Activated B cell treated with CpG ODN at 0.5 μM for 24 hours (primary cell): ENCODE results near the gene TGM5. TPM values are rescaled to one million over a fixed set of nuclear protein-coding genes. Genes with fewer than 3 reads are reported as not detected.

ENCODE experiments used
- ATAC-seq: fragments of 200-7000 bp; cut with Tn5 transposase; one replicate; pipeline ENCODE4 v1.10.0; 2021; ENCODE audit warnings: low read depth, mild to moderate bottlenecking, moderate library complexity
- CTCF ChIA-PET: fragments of 350-600 bp; sonication (Branson Sonifier 250); formaldehyde crosslinking; loops from one replicate; lab custom pipeline; 2021; ENCODE audit warnings: antibody characterized with exemption; lab: Charles Lee
- POLR2A ChIA-PET: fragments of 350-600 bp; sonication (Branson Sonifier 250); formaldehyde crosslinking; loops from one replicate; lab custom pipeline; 2021; ENCODE audit warnings: antibody characterized with exemption; lab: Charles Lee
- DNase-seq: peaks from one replicate; pipeline ENCODE4 v3.0.0; 2022
- H3K27ac Mint-ChIP-seq: one replicate; pipeline ENCODE4 v1.8.0; 2020; ENCODE audit warnings: mixed read lengths
- H3K27me3 Mint-ChIP-seq: one replicate; pipeline ENCODE4 v1.8.0; 2021; ENCODE audit warnings: mixed read lengths
- H3K36me3 Mint-ChIP-seq: one replicate; pipeline ENCODE4 v1.8.0; 2021; ENCODE audit warnings: low read depth, mixed read lengths
- H3K4me1 Mint-ChIP-seq: one replicate; pipeline ENCODE4 v1.8.0; 2021; ENCODE audit warnings: mixed read lengths
- H3K4me3 Mint-ChIP-seq: one replicate; pipeline ENCODE4 v1.8.0; 2020; ENCODE audit warnings: mild to moderate bottlenecking, mixed read lengths
- H3K9me3 Mint-ChIP-seq: one replicate; pipeline ENCODE4 v1.8.0; 2020; ENCODE audit warnings: mixed read lengths
- intact Hi-C: fragments of 100-400 bp; cut with micrococcal nuclease; formaldehyde crosslinking; loops from one replicate; pipeline ENCODE4 v1.15.1; 2024
- total RNA-seq: library from RNA; stranded (reverse); gene quantifications from 2 replicates; pipeline ENCODE4 v1.2.3, GENCODE V29; 2022
- TF ChIP-seq, protein P1 (sequence below): fragments of 200-600 bp; IDR thresholded peaks from one replicate; pipeline ENCODE4 v1.8.0; 2022; ENCODE audit warnings: antibody characterized with exemption, mild to moderate bottlenecking

Gene TGM5
- total RNA-seq, 1 donor from 2014 or later, result 0.11 TPM

DNA sequence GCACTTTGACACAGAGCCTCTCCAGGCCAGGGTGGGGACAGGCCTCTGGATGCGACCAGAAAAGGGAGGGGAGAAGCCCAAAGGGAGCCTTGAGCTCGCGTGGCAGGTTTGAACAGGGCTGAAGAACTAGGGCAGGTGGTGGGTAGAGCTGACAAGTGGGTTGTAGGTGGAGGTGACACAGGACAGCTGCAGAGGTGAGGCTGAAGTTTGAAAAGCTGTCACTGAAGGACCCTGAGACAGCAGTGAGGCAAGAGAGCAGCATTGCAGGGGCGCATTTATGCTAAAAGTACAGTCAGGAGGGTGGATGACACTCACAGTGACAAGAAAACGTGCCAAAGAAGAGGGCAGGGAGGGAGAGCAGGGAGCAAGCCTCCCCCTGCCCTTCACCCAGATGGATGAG lies 24.1 kb downstream of the TGM5 start:
- Mint-ChIP-seq H3K9me3 (no peaks in the 10 kb centered on the region), H3K4me1 (peaks cover 7% of the 10 kb centered on the region), H3K36me3 (no peaks in the 10 kb centered on the region), H3K27ac (no peak overlapping the region), H3K4me3 (no peak overlapping the region), H3K27me3 (peaks cover 4% of the 10 kb centered on the region)
- ChIA-PET CTCF (interaction anchor here (1.0 to 3.0 kb wide), 3 partner anchors 16 to 43 kb away, joined by 4 to 15 read pairs (median 5); no protein-coding TSS in a partner anchor), POLR2A (no interaction called here)
- intact Hi-C loops, result no loop called here
- TF ChIP-seq, protein P1, sequence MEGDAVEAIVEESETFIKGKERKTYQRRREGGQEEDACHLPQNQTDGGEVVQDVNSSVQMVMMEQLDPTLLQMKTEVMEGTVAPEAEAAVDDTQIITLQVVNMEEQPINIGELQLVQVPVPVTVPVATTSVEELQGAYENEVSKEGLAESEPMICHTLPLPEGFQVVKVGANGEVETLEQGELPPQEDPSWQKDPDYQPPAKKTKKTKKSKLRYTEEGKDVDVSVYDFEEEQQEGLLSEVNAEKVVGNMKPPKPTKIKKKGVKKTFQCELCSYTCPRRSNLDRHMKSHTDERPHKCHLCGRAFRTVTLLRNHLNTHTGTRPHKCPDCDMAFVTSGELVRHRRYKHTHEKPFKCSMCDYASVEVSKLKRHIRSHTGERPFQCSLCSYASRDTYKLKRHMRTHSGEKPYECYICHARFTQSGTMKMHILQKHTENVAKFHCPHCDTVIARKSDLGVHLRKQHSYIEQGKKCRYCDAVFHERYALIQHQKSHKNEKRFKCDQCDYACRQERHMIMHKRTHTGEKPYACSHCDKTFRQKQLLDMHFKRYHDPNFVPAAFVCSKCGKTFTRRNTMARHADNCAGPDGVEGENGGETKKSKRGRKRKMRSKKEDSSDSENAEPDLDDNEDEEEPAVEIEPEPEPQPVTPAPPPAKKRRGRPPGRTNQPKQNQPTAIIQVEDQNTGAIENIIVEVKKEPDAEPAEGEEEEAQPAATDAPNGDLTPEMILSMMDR, result no peak
- no peak for DNase-seq
- ATAC-seq, result no peak

DNA sequence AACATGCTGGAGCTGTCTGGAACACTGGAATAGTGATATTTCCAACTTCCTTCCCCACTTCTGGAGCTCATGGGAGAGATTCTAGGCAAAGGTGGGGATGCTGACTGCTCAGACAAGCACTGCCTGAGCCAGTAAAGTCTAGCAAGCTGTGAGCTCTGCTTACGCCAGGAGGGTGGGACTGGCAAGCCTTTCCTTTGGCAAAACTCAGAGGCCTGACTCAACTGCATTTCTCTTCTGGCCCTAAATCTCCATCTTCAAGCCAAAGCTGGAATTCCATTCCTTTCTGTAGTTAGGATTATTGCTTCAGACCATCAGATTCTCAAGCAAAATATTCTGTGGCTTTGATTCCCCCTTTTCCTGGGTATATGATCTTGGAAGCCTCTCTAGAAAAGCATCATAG lies 25.6 kb downstream of the TGM5 start:
- no peak overlapping the region for H3K4me3 Mint-ChIP-seq
- TF ChIP-seq, protein P1, result no peak
- H3K36me3 Mint-ChIP-seq, result no peaks in the 10 kb centered on the region
- peaks cover 10% of the 10 kb centered on the region for H3K4me1 Mint-ChIP-seq
- intact Hi-C loops, result no loop called here
- H3K27me3 Mint-ChIP-seq, result peaks cover 4% of the 10 kb centered on the region
- DNase-seq (no peak), ATAC-seq (no peak)
- no peaks in the 10 kb centered on the region for H3K9me3 Mint-ChIP-seq
- H3K27ac Mint-ChIP-seq, result no peak overlapping the region
- CTCF ChIA-PET, result interaction anchor here (3.0 kb wide), 1 partner anchor 45 kb away, joined by 15 read pairs; no protein-coding TSS in a partner anchor
- POLR2A ChIA-PET, result interaction anchor here (0.6 kb wide), 1 partner anchor 19 kb away, joined by 4 read pairs; no protein-coding TSS in a partner anchor

DNA sequence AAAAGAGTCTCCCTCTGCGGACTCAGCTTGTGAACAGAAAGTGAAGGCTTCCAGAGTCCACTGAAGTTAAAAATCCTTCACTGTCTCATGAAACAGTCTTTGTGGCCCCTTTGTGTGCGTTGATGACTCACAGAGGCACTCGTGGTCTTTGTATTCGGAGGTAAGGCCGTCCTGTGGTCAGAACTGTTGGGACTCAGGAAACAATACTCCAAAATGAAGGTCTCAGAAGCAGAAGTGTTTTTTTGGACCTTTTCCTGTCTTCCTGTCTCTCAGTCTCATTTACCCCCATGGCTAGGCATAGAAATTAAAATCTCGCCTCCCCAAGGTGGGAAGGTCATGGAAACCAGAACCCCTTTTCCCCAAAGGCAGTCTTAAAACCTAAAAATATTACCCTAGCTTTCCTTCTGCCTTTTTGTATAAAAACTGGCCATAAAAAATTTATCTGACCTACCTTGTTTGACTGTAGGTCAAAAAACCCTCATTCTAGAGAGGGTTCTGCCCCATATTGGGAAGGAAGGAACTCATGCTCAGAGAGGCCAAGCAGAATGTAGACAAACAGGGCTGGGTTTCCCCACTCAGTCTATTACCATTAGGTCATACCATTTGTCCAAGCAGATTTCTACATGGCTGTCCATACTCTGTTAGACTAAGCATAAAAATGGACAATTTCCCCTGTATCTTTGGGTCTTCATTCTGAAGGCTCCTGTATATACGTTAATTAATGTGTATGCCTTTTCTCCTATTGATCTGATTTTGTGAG lies 26.8 kb downstream of the TGM5 start:
- H3K4me1 Mint-ChIP-seq, result peaks cover 10% of the 10 kb centered on the region
- no peak for ATAC-seq
- no peak for DNase-seq

DNA sequence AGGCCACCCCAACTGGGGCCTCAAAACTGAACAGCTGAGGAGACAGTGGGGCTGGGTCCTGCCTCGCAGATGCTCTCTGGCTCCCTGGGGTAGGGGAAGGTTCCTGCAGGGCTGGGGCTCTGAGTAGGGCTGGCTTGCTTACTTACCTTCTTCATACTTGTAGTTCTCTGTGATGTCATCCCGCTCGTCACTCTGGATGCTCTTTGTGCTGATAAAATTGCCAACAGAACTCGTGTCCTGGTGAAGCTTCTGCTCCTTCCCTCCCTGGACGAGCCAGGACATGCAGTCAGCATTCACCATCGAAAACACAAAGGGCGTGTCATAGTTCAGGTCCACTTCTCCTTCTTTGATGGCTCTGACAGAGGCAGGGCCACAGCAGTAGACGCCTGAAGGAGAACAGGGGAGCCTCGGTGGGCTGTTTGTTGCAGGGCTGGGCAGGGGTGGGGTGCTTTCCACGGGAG lies 28.0 kb downstream of the TGM5 start:
- Mint-ChIP-seq H3K9me3 (no peaks in the 10 kb centered on the region), H3K4me3 (no peak overlapping the region), H3K4me1 (peaks cover 10% of the 10 kb centered on the region), H3K27me3 (peaks cover 4% of the 10 kb centered on the region), H3K27ac (no peak overlapping the region), H3K36me3 (no peaks in the 10 kb centered on the region)
- CTCF ChIA-PET, result no interaction called here
- ATAC-seq, result no peak
- TF ChIP-seq, protein P1, result no peak
- intact Hi-C loops, result no loop called here
- DNase-seq, result no peak
- POLR2A ChIA-PET, result no interaction called here

More for the DNA sequence above, 26.8 kb downstream of the TGM5 start:
- CTCF ChIA-PET, result interaction anchor here (0.7 kb wide), 1 partner anchor 15 kb away, joined by 3 read pairs; no protein-coding TSS in a partner anchor
- peaks cover 4% of the 10 kb centered on the region for H3K27me3 Mint-ChIP-seq
- no peak overlapping the region for H3K4me3 Mint-ChIP-seq
- intact Hi-C loops, result no loop called here
- TF ChIP-seq, protein P1, result no peak
- no peaks in the 10 kb centered on the region for H3K36me3 Mint-ChIP-seq
- no peaks in the 10 kb centered on the region for H3K9me3 Mint-ChIP-seq
- no peak overlapping the region for H3K27ac Mint-ChIP-seq
- POLR2A ChIA-PET, result no interaction called here

DNA sequence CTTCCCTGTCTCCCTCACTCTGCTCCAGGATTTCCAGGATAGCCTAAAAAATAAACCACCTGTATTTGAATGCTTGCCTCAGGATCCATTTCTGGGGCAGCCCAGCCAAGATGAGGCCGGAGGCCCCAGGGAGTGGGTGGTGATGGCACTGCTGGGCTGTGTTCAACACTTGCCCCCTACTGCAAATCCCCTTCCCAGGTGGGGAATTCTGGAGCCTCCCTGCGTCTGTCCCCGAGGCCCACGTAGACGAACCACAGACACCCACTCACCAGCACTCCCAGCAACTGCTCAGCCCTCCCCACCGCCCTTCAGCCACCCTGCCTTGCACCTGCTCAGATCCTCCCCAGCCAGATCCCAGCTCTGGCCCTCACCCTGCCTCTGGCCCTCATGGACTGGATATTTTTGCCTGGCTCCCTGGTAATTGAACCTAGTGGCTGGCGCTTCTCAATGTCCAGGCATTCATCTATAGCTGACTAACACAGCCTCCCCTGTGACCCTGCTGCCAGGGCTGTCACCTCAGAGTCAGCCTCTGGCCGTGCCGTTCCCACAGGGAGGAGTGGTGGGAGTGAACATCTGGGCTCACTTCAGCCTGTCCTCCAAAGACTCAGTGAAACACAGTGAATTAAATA lies 28.8 kb downstream of the TGM5 start:
- ATAC-seq (no peak), DNase-seq (no peak)
- H3K9me3 Mint-ChIP-seq, result no peaks in the 10 kb centered on the region
- peaks cover 4% of the 10 kb centered on the region for H3K27me3 Mint-ChIP-seq
- peaks cover 10% of the 10 kb centered on the region for H3K4me1 Mint-ChIP-seq
- intact Hi-C loops, result no loop called here
- ChIA-PET POLR2A (no interaction called here), CTCF (no interaction called here)
- H3K4me3 Mint-ChIP-seq, result no peak overlapping the region
- H3K36me3 Mint-ChIP-seq, result no peaks in the 10 kb centered on the region
- no peak overlapping the region for H3K27ac Mint-ChIP-seq
- TF ChIP-seq, protein P1, result no peak
